ENCODE data around the gene DOCK4. TPM values are rescaled to one million over a fixed set of nuclear protein-coding genes. Genes with fewer than 3 reads are reported as not detected.

Gene DOCK4
- total and polyA plus RNA-seq, 2 of the 8 experiments (the other 6 are each of a cell fraction or from before 2014, with no cell fraction given), result 5.1 to 23.6 TPM

DNA sequence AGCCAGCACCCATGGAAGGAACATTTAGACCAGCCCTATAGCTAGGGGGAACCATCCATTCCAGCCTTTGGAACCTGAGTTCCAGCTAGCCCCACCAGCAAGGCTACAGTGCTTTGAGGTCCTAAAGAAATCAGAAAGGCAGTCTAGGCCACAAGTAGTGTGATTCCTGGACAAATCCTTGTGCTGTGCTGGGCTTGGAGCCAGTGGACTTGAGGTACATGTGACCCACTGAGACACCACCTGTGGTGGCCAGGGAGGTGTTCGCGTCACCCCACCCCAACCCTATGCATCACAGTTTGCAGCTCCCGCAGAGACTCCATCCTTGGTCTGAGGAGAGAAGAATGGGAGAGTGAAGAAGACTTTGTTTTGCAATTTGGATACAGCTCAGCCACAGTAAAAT lies 32.1 kb upstream of the DOCK4 start (continued):
- TF ChIP-seq EP300 (IDR thresholded peaks at IDR 0.05; ENCODE audit: borderline replicate concordance in 1 of 2, low read depth in 2 of 2, low read length in 2 of 2) (no peak), BCL11A (IDR thresholded peaks at IDR 0.05; ENCODE audit: low read depth in 2 of 2, low read length in 2 of 2) (no peak), FOSL1 (IDR thresholded peaks at IDR 0.05; ENCODE audit: insufficient read depth, low read depth, low read length) (no peak), POU5F1 (IDR thresholded peaks at IDR 0.05; ENCODE audit: low read depth, low read length) (no peak), CHD1 (IDR thresholded peaks at IDR 0.05; ENCODE audit: low read depth, low read length) (no peak)
- TF ChIP-seq, protein P1, sequence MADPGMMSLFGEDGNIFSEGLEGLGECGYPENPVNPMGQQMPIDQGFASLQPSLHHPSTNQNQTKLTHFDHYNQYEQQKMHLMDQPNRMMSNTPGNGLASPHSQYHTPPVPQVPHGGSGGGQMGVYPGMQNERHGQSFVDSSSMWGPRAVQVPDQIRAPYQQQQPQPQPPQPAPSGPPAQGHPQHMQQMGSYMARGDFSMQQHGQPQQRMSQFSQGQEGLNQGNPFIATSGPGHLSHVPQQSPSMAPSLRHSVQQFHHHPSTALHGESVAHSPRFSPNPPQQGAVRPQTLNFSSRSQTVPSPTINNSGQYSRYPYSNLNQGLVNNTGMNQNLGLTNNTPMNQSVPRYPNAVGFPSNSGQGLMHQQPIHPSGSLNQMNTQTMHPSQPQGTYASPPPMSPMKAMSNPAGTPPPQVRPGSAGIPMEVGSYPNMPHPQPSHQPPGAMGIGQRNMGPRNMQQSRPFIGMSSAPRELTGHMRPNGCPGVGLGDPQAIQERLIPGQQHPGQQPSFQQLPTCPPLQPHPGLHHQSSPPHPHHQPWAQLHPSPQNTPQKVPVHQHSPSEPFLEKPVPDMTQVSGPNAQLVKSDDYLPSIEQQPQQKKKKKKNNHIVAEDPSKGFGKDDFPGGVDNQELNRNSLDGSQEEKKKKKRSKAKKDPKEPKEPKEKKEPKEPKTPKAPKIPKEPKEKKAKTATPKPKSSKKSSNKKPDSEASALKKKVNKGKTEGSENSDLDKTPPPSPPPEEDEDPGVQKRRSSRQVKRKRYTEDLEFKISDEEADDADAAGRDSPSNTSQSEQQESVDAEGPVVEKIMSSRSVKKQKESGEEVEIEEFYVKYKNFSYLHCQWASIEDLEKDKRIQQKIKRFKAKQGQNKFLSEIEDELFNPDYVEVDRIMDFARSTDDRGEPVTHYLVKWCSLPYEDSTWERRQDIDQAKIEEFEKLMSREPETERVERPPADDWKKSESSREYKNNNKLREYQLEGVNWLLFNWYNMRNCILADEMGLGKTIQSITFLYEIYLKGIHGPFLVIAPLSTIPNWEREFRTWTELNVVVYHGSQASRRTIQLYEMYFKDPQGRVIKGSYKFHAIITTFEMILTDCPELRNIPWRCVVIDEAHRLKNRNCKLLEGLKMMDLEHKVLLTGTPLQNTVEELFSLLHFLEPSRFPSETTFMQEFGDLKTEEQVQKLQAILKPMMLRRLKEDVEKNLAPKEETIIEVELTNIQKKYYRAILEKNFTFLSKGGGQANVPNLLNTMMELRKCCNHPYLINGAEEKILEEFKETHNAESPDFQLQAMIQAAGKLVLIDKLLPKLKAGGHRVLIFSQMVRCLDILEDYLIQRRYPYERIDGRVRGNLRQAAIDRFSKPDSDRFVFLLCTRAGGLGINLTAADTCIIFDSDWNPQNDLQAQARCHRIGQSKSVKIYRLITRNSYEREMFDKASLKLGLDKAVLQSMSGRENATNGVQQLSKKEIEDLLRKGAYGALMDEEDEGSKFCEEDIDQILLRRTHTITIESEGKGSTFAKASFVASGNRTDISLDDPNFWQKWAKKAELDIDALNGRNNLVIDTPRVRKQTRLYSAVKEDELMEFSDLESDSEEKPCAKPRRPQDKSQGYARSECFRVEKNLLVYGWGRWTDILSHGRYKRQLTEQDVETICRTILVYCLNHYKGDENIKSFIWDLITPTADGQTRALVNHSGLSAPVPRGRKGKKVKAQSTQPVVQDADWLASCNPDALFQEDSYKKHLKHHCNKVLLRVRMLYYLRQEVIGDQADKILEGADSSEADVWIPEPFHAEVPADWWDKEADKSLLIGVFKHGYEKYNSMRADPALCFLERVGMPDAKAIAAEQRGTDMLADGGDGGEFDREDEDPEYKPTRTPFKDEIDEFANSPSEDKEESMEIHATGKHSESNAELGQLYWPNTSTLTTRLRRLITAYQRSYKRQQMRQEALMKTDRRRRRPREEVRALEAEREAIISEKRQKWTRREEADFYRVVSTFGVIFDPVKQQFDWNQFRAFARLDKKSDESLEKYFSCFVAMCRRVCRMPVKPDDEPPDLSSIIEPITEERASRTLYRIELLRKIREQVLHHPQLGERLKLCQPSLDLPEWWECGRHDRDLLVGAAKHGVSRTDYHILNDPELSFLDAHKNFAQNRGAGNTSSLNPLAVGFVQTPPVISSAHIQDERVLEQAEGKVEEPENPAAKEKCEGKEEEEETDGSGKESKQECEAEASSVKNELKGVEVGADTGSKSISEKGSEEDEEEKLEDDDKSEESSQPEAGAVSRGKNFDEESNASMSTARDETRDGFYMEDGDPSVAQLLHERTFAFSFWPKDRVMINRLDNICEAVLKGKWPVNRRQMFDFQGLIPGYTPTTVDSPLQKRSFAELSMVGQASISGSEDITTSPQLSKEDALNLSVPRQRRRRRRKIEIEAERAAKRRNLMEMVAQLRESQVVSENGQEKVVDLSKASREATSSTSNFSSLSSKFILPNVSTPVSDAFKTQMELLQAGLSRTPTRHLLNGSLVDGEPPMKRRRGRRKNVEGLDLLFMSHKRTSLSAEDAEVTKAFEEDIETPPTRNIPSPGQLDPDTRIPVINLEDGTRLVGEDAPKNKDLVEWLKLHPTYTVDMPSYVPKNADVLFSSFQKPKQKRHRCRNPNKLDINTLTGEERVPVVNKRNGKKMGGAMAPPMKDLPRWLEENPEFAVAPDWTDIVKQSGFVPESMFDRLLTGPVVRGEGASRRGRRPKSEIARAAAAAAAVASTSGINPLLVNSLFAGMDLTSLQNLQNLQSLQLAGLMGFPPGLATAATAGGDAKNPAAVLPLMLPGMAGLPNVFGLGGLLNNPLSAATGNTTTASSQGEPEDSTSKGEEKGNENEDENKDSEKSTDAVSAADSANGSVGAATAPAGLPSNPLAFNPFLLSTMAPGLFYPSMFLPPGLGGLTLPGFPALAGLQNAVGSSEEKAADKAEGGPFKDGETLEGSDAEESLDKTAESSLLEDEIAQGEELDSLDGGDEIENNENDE (IDR thresholded peaks at IDR 0.05; ENCODE audit: insufficient replicate concordance, low read length), result no peak

Data from H1 (cell line).